ENCODE data around the gene CNST. TPM values are rescaled to one million over a fixed set of nuclear protein-coding genes. Genes with fewer than 3 reads are reported as not detected.

Gene CNST
- total RNA-seq, 3 donors from 2014 or later (not counting 1 experiment from before 2014, with no cell fraction given): 48.2 to 56.1 (median 49.7) TPM

GRCh38 chr1:246577082-246577719 lies 10.9 kb downstream of the CNST start:
- H3K36me3 ChIP-seq (ENCODE audit: control insufficient read depth, insufficient read depth, low read length): no peaks in the 10 kb centered on the region
- no peaks in the 10 kb centered on the region for H3K27me3 Mint-ChIP-seq (ENCODE audit: low read depth in 2 of 2)
- no peak for TF ChIP-seq CTCF (IDR thresholded peaks at IDR 0.05)
- no peaks in the 10 kb centered on the region for H3K9me3 Mint-ChIP-seq
- peak in 1 of 2 donors; percentile 27 for DNase-seq
- ATAC-seq: peak in 1 of 3 donors; percentile 44
- H3K4me3 ChIP-seq (ENCODE audit: low read length): no peak overlapping the region
- H3K4me1 ChIP-seq (ENCODE audit: control insufficient read depth, insufficient read depth, low read length): peaks cover 9% of the 10 kb centered on the region
- H3K9me3 ChIP-seq (ENCODE audit: control insufficient read depth, insufficient read depth, low read length): no peaks in the 10 kb centered on the region
- WGBS (ENCODE audit: insufficient coverage): 39% methylated on average over 3 of the region's 5 CpGs
- intact Hi-C loops (cut with micrococcal nuclease): no loop called here
- peak overlapping the region; percentile 8 for H3K4me3 Mint-ChIP-seq
- peaks cover 33 to 41% of the 10 kb centered on the region in 2 donors for H3K4me1 Mint-ChIP-seq
- no peaks in the 10 kb centered on the region for H3K36me3 Mint-ChIP-seq
- peak overlapping the region; percentile 22 to 60 for H3K27ac Mint-ChIP-seq
- H3K27me3 ChIP-seq (ENCODE audit: control insufficient read depth, insufficient read depth, low read length): no peaks in the 10 kb centered on the region
- peak overlapping the region; percentile 20 for H3K27ac ChIP-seq (ENCODE audit: low read length)

GRCh38 chr1:246577720-246578106 lies 11.5 kb downstream of the CNST start:
- H3K27me3 ChIP-seq (ENCODE audit: control insufficient read depth, insufficient read depth, low read length): no peaks in the 10 kb centered on the region
- ATAC-seq (no peak), DNase-seq (no peak)
- WGBS (ENCODE audit: insufficient coverage): 17% methylated on average over 2 of the region's 2 CpGs
- Mint-ChIP-seq H3K4me1 (peaks cover 38 to 46% of the 10 kb centered on the region in 2 donors), H3K36me3 (no peaks in the 10 kb centered on the region), H3K4me3 (no peak overlapping the region), H3K27me3 (ENCODE audit: low read depth in 2 of 2) (no peaks in the 10 kb centered on the region), H3K9me3 (no peaks in the 10 kb centered on the region), H3K27ac (peak overlapping the region; percentile 22 to 60)
- H3K27ac ChIP-seq (ENCODE audit: low read length): peak overlapping the region; percentile 20
- no peak for TF ChIP-seq CTCF (IDR thresholded peaks at IDR 0.05)
- intact Hi-C loops (cut with micrococcal nuclease): no loop called here
- no peaks in the 10 kb centered on the region for H3K9me3 ChIP-seq (ENCODE audit: control insufficient read depth, insufficient read depth, low read length)
- peaks cover under 1% of the 10 kb centered on the region for H3K36me3 ChIP-seq (ENCODE audit: control insufficient read depth, insufficient read depth, low read length)
- peaks cover 5% of the 10 kb centered on the region for H3K4me1 ChIP-seq (ENCODE audit: control insufficient read depth, insufficient read depth, low read length)
- H3K4me3 ChIP-seq (ENCODE audit: low read length): no peak overlapping the region

GRCh38 chr1:246579818-246580217 lies 13.6 kb downstream of the CNST start:
- Histone ChIP-seq H3K9me3 (ENCODE audit: control insufficient read depth, insufficient read depth, low read length) (no peaks in the 10 kb centered on the region), H3K36me3 (ENCODE audit: control insufficient read depth, insufficient read depth, low read length) (peaks cover 15% of the 10 kb centered on the region), H3K27ac (ENCODE audit: low read length) (no peak overlapping the region), H3K4me1 (ENCODE audit: control insufficient read depth, insufficient read depth, low read length) (peaks cover 4% of the 10 kb centered on the region), H3K4me3 (ENCODE audit: low read length) (no peak overlapping the region), H3K27me3 (ENCODE audit: control insufficient read depth, insufficient read depth, low read length) (no peaks in the 10 kb centered on the region)
- DNase-seq (no peak), ATAC-seq (no peak)
- TF ChIP-seq CTCF (IDR thresholded peaks at IDR 0.05): no peak
- H3K27me3 Mint-ChIP-seq (ENCODE audit: low read depth in 2 of 2): no peaks in the 10 kb centered on the region
- no peak overlapping the region for H3K4me3 Mint-ChIP-seq
- 71% methylated on average over 1 of the region's 3 CpGs for WGBS (ENCODE audit: insufficient coverage)
- H3K36me3 Mint-ChIP-seq: no peaks in the 10 kb centered on the region
- H3K9me3 Mint-ChIP-seq: no peaks in the 10 kb centered on the region
- H3K4me1 Mint-ChIP-seq: peaks cover 44 to 55% of the 10 kb centered on the region in 2 donors
- H3K27ac Mint-ChIP-seq: peak overlapping the region in 1 of 2 donors; percentile 8
- intact Hi-C loops (cut with micrococcal nuclease): no loop called here
